CD4-positive, alpha-beta T cell treated with Interleukin-6 at 100 ng/mL for 8 hours (primary cell): ENCODE measurements around the gene MTM1.

Source experiments
- DNase-seq: peaks from one replicate; pipeline ENCODE4 v3.0.0-alpha.2; 2020; ENCODE audit warnings: mixed read lengths, low spot score

The MTM1 gene

DNA sequence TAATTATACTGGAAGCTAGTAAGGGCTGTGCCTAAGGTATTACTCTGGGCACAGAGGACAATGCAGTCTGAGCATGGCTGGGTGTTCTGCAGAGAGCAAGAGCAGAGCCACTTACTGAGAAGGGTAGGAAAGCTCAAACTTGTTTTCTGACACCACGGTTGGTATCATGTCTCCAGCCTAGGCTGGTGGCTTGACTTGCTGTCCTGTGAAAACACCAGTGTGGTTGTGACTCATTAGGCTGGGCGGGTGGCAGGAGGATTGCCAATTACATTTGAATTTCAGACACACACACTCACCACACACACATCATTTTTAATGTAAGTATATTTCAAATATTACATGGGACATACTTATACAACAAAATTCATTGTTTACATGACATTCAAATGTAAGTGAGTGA, 19.7 kb upstream of the MTM1 start:
- DNase-seq: no peak

DNA sequence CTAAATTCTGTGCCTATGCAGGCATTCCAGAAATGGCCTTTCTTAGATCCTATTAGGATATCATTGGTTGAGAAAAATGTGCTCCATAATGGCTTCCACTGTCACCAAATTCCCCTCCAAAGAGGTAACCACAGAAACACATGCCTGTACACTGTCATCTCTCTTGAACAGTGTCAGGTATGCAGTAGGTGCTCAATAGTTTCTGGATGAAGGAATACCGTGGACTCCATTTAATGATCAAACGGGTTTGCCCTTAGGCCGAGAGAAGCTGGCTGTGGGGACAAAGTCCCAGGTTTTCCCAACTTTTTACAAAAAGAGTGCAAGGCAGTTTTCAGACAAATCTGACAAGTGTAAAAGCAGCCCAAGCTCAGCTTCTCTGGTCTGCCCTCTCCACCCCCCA, 16.5 kb upstream of the MTM1 start:
- no peak for DNase-seq

DNA sequence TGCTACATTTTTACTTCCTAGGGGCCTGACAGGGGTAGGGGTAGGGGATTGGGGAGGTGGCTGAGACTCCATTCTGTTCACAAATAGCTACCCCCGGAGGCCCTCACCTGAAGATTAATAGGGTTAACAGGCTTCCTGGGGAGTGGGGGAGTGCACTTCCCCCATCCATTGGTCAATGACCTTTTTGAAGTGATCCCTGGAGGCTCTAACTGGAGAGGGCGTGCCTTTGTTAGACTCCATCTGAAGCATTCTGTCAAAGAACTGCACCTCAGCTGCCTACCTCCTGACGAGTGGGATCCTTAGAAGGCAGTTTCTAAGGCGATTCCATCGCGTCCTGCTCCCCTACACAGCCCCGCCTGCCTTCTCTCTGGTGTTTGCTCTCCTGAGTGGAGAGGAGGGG, 10.0 kb upstream of the MTM1 start:
- no peak for DNase-seq

GRCh38 chrX:150564838-150565237, 3.6 kb upstream of the MTM1 start:
- no peak for DNase-seq

DNA sequence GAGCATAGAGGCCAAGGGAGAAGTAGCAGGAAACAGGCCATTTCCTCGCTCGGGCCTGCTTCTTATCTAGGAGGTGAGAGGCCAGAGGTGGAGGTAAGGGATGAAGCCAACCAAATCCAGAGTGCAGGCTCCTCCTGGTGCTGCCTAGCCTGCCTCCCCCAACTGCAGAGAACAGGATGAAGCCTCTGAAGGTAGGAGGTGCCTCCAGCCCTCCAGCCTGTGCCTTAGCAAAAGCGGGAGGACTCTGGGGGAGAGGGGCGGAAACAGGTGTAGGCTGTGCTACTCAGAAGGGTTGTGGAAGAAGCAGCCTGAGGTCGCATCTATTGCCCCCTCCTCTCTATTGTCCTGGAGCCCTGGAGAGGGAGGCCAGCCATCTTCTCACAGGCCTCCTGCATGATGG, 2.9 kb upstream of the MTM1 start:
- DNase-seq: no peak

GRCh38 chrX:150566734-150567182, 1.7 kb upstream of the MTM1 start:
- DNase-seq: no peak

- DNase-seq: no peak
Observed at GRCh38 chrX:150567645-150568319, 639 bp upstream of the MTM1 start.

GRCh38 chrX:150569155-150569477, 695 bp downstream of the MTM1 start:
- DNase-seq: peak; percentile 42

DNA sequence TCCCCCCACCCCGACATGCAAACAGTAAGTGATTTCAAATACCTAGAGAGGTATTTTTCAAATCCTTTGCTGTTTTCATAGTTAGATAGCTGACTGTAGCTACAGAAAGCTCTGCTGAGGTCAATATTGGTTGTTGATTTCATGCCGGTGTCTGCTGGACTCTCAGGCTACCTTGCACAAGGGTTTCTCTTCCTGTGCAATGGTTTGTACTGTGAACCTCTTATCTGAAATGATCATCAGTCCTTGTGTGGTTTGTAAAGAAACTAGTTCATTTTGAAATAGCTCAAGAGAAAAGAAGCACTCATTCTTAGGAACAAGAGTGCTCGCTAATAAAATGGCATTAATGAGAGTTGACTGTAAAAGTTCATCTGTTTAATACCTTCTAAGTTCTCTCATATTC, 2.1 kb downstream of the MTM1 start:
- DNase-seq: peak; percentile 19

- DNase-seq: no peak
Observed at GRCh38 chrX:150572206-150572605, 3.8 kb downstream of the MTM1 start.

DNA sequence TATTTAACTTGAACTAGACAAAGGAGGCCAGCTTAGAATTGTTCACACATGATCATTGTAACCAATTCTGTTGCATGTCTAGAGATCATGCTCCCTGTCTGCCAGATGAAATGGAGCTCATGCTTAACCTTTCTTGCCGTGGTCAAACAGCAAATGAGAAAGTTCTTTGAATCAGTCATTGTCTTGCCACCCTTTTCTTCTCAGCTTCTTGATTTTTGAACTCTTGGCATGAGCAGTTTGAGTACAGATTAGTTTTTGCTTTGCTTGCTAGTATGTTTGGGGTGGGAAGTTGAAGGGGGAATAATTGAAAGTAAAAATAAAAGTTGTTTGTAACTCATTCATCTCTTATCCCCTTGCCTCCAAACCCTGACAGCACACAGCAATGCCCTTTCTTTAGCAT, 4.7 kb downstream of the MTM1 start:
- DNase-seq: no peak

GRCh38 chrX:150573702-150574101, 5.3 kb downstream of the MTM1 start:
- DNase-seq: no peak

DNA sequence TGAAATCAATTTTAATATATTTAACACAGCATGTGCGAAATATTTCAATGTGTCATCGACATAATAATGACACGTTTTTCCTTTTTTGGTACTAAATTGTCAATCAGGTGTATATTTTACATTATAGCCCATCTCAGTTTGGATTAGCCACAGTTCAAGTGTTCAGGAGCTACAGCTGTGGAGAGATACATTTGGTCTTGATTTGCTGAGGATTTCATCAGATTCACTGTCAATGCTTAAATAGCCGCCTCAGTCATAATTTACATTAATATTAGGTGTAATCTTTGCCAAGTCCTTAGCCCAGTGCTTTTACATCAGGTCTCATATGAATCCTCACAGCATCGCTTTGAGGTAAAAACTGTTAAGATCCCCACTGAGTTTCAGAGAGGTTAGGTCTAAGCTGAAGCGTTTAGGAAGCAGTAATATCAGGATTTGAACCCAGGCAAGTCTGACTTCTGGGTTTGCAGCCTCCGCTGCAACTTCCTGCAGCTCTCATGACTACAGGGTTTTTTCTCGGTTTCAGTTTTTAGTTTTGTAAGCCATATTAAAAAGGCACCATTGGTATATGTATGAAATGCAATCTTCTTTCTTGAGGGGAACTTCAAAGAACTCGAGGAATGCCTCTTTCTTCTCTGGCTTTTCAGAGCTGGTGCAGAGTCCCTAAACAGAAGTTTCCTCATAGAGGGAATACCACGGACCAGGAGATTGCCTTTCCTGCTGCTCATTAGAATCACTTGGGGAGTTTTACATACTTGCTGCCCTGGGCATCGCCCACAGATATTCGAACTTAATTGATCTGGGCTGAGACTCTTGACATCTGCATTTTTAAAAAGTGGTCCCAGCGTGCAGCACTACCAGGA, 6.4 kb downstream of the MTM1 start:
- no peak for DNase-seq

- DNase-seq: peak; percentile 48
Observed at GRCh38 chrX:150575419-150575814, 7.0 kb downstream of the MTM1 start.

GRCh38 chrX:150577174-150577573, 8.8 kb downstream of the MTM1 start:
- DNase-seq: no peak

DNA sequence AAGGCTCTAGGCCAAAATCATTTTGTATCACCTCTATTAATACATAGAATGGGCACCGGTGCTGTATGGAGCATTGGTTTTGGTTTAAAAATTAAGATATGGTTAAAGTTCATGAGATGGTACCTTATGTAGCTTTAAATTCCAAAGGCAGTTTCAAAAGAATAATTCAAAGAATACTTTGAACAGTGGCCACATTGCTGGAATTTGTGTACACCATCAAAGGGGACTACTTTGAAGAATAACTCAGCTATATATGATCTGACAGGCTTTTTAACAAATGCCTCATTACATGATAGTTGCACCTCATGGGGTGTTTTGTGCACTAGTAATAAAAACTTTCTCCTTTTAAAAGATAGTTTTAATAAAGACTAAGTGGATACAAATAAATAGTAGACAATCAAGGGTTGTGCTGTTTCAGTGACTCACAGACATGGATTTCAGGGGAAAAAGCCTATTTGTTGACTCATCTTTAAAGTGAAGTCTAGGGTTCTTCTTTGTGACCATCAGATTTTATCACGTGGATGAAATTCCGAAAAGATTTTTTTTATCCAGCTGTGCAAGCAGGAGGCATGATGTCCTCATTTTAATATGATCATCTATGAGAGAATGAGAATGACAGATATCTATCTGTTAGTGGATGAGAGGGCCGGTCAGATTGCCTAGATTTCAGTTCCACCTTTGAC, 12.8 kb downstream of the MTM1 start:
- DNase-seq: no peak

DNA sequence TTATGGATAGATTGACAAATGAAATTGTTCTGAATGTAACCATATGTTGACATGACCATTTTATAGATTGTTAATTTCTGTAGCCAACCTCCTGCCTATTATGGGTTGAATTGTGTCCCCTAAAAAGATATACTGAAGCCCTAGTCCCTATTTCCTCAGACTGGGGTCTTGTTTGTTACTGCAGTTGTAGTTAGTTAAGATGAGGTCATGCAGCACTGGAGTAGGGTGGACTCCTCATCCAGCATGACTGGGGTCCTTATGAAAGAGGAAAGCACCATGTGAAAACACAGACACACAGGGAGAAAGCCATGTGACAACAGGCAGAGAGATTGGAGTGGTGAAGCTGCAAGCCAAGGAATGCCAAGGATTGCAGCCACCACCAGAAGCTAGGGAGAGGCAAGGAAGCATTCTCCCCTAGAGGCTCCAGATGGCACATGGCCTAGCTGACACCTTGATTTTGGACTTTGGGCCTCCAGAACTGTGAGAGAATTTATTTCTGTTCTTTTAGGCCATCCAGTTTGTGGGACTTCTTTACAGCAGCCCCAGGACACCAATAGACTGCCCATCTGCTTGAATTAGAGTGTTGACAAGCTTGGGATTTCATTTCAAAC, 14.0 kb downstream of the MTM1 start:
- no peak for DNase-seq

DNA sequence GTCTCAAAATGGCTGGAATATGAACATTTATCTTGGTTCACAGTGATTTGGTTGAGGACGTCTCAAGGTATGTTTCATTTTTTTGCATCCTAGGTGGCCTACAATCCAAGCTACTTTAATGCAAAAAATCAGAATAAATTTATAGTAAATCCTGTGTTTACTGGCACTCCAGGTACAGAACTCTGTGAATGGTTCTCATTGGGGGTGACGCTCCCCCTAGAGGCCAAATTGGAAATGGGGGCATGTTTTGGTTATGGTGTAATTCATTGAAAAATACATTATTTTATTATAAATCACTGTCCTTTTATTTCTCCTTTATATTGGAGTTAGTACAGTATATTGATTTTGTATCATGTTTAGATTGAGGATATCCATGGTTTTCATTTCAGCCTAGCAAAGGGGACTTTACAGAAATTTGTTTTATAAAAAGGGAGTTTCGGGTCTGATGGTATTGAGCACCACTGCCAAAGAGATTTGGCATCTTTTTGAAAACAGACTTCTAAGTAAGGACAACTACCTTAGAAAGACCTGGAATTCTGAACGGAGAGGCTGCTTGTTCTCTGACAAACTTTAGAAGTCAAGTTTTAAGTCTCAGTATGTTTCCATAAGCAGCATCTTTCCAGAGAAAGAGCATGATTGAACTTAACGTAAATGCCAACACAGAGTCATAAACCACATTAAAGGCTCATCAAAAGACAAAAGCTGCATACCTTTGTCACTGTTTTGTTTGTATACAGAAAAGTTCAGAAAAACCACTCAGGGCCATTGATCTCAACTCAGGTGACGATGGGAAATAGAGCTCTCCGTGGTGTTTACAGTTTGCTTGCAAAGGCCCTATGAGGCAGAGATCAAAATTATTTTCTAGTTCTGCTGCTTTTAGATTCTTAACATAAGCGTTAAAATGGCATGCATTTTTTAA, 19.4 kb downstream of the MTM1 start:
- peak; percentile 34 for DNase-seq

DNA sequence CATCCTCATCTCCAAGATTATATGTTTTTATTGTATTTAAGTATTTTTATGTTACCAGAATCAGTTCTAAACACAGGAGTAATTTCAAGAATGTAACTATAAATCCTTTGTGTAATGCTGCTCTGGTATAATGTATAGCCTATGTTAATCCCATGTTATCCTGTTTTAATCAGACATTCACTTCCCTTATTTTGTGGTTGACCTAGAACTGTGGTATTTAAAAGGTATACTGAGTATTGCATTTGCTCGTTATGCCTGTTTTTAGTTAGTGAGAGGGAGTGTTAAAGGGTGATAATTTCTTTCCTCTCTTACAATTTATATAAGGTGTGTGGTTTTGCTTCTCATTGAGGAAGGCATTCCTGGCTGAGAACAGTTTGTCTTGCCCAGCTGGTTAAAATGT, 26.2 kb downstream of the MTM1 start:
- no peak for DNase-seq

- DNase-seq: no peak
Observed at GRCh38 chrX:150599226-150599625, 30.8 kb downstream of the MTM1 start.

DNA sequence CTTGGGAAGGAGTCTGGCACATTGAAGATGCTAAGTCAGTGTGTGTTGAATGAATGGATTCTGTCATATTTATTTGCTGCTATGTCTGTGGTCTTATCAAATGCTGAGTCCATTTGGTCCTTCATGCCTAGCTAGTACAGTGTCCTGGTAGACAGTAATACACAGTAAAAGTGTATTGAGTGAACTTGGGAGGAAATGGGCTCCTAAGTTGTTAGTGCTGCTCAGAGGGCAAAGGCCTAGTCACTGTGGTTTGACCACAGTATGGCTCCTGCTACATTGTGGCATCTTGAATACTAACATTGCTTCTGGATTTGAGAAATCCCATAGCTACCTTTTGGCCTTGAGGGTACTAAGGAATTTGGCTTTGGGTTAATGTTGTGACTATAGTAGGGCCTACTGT, 33.9 kb downstream of the MTM1 start:
- no peak for DNase-seq

DNA sequence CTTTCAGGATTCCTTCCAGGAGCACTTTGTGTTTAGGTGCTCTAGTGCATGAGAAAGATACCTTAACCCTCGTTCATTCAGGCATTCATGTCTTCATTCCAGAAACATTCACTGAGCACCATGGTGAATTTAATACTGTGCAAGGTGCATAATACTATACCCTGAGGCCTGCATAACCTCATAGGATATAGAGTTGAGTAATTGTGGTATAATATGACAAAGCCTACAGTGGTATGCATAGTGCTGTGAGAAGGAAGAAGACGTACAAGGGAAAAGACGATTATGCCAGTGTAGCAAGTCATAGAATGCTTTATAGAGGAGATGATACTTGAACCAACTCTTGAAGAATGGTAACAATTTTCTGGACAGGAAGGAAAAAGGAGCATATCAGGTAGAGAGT, 34.3 kb downstream of the MTM1 start:
- DNase-seq: no peak
